Stimulated activated naive CD8-positive, alpha-beta T cell treated with anti-CD3 and anti-CD28 coated beads, Interleukin-15, Interleukin-2, amounts not matched to agents 100 U/mL and 50 U/mL, for 24 hours (primary cell): ENCODE results near the gene IGLL5.

Source experiments
- ATAC-seq: fragments of 150-1000 bp; cut with Tn5 transposase; one replicate; pipeline ENCODE4 v1.10.0; 2021
- DNase-seq: peaks from one replicate; pipeline ENCODE4 v3.0.0; 2021

IGLL5 gene

GRCh38 chr22:22938672-22939587 is 51.3 kb downstream of the IGLL5 start:
- ATAC-seq (no peak), DNase-seq (no peak)

- ATAC-seq = no peak
Measured at GRCh38 chr22:22939588-22940368, 52.2 kb downstream of the IGLL5 start.

GRCh38 chr22:22940961-22941605 is 53.5 kb downstream of the IGLL5 start:
- DNase-seq = peak; percentile 3
- no peak for ATAC-seq

More at GRCh38 chr22:22939588-22940368, 52.2 kb downstream of the IGLL5 start:
- DNase-seq = no peak

- DNase-seq (peak; percentile 5), ATAC-seq (no peak)
Measured at GRCh38 chr22:22941831-22942510, 54.4 kb downstream of the IGLL5 start.

GRCh38 chr22:22942511-22943329 is 55.1 kb downstream of the IGLL5 start:
- peak; percentile 75 for ATAC-seq
- DNase-seq = peak; percentile 87

GRCh38 chr22:22943521-22944267 is 56.1 kb downstream of the IGLL5 start:
- ATAC-seq = no peak
- DNase-seq = peak; percentile 2

GRCh38 chr22:22944268-22944985 is 56.8 kb downstream of the IGLL5 start:
- ATAC-seq (no peak), DNase-seq (no peak)

- DNase-seq (no peak), ATAC-seq (no peak)
Measured at GRCh38 chr22:22945195-22945594, 57.6 kb downstream of the IGLL5 start.
